Right renal pelvis (tissue), 4 donors: ENCODE results near the gene LRRC9. TPM values are rescaled to one million over a fixed set of nuclear protein-coding genes. Genes with fewer than 3 reads are reported as not detected.
"Not testable (repeated sequence)": the region's sequence is repeated elsewhere in the genome, so short reads cannot be mapped to it uniquely, and the experiment has no call there.

Experiments used
- DNase-seq, 4 donors: peaks; one replicate each; pipeline ENCODE4 v3.0.0-alpha.2; 2013; ENCODE audit warnings: low read depth in 4 of 4, low spot score in 3 of 4, missing footprints in 1 of 4
- polyA plus RNA-seq, 4 donors: library from polyadenylated mRNA; unstranded; fragments of 120-200 nt; gene quantifications; one replicate each; pipeline ENCODE4 v1.2.1, GENCODE V29; 2013; ENCODE audit not compliant: insufficient read length in 4 of 4

LRRC9 gene
- polyA plus RNA-seq, 4 donors, result 1.4 to 2.9 (median 1.8) TPM

DNA sequence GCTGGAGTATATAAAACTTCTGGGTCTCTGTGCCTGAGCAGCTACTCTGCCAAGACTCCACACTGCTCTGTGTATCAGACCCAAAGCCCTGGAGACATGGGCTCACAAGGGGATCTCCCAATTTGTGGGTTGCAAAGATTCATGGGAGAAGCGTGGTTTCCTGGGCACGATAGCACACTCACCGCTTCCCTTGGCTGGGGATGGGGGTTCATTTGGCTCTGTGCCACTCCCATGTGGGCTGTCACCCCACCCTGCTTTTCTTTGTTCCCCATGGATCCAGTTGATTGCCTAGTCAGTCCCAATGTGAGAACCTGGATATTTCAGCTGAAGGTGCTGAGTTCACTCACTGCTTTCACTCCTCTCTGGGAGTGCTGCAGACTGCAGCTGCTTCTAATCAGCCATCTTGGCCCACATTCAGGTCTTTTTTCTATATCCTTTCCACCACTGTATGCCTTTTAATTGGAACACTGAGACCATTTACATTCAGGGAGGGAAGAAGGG, 131.8 kb downstream of the LRRC9 start:
- peak in 2 of 4 donors; percentile 11 to 31 for DNase-seq

GRCh38 chr14:60058087-60058486, 138.1 kb downstream of the LRRC9 start:
- DNase-seq, result no peak

GRCh38 chr14:60061371-60061770, 141.4 kb downstream of the LRRC9 start:
- DNase-seq, result no peak

DNA sequence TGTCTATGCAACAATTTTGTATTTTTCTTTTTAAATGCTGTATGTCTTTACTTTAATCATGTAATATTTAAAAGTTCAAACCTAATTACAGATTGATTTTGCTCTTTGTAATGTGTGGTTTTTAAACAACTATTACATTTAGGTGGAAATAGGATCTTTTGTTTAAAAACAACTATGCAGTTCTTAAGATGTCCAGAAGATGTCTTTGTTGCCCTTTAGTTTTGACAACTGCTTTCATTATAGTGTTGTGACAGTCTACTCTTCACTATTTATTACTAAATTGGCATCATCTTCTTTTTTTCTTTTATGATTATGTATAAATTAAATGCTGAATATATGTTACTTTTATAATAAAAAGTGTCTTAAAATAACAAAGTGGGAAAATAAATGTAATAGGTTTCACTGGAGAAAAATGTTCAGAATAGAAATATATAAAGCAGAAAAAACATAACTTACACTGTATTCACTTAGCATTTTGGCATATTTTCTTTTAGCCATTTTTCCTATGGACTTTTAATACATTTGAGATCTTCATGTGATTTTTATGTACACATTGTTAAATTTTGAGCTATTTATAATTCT, 144.6 kb downstream of the LRRC9 start:
- peak in 1 of 4 donors; percentile 9 for DNase-seq

GRCh38 chr14:60067882-60068281, 147.9 kb downstream of the LRRC9 start:
- DNase-seq, result no peak

GRCh38 chr14:60079723-60080122, 159.8 kb downstream of the LRRC9 start:
- DNase-seq, result no peak

GRCh38 chr14:60085085-60085484, 165.1 kb downstream of the LRRC9 start:
- DNase-seq, result no peak

GRCh38 chr14:60085693-60086092, 165.7 kb downstream of the LRRC9 start:
- no peak for DNase-seq

DNA sequence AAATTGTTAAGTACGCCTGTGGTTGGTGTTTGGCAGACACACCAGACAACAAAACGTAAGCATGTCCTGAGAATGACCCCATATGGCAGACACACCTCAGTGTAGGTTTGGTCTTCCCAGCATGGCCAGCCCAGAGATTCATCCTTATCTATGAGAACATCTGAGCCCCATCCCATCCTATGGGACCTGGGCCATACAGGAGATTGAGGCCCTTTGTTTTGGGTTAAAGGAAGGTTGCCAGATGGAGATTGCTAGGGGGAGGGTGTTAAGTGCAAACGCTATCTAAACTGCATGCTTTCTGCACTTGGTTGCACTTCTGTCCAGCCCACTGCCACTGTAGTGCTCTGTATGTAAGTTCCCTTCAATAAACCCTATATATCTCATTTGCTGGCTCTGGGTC, 167.7 kb downstream of the LRRC9 start:
- DNase-seq, result no peak

GRCh38 chr14:60089221-60089620, 169.3 kb downstream of the LRRC9 start:
- DNase-seq, result no peak

- peak; percentile 69 to 78 (median 74) for DNase-seq
Measured at GRCh38 chr14:60090864-60091519, 171.0 kb downstream of the LRRC9 start.

- peak; percentile 98 to 99 (median 99) for DNase-seq
Measured at GRCh38 chr14:60091550-60092525, 171.9 kb downstream of the LRRC9 start, which contains the start of gene PCNX4. Gene PCNX4, plus strand, starts transcription at chr14:60091923. Its CDS starts 15,716 bp downstream, at chr14:60107639.

GRCh38 chr14:60092526-60092920, 172.6 kb downstream of the LRRC9 start:
- DNase-seq, result peak in 1 of 4 donors; percentile 33

DNA sequence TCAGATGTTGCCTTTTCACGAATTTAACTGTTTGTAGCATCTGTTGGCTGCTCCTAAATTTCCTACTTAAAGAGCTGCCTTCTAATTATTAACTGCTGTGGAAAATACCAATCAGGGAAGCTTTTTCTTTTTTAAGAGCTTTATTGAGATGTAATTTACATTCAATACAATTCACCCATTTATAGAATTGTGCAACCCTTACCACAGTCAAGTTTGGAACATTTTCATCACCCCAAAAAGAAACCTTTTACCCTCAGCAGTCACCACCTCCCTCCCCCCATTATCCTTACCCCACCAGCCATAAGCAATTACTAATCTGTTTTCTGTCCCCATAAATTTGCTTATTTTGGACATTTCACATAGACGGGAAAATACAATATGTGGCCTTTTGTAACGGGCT, 173.1 kb downstream of the LRRC9 start:
- DNase-seq, result no peak

DNA sequence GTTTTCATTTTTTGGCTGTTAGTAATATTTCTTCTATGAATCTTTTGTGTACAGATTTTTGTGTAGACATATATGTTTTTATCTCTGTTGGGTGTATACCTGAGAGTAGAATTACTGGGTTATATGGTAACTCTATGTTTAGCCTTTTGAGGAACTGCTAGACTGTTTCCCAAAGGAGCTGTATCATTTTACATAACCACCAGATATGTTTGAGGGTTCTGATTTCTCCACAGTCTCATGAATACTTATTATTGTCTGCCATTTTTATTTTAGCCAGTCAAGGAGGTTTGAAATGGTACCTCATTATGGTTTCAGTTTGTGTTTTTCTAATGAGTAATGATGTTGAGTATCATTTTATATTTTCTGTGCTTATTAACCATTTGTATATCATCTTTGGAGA, 173.7 kb downstream of the LRRC9 start:
- no peak for DNase-seq

DNA sequence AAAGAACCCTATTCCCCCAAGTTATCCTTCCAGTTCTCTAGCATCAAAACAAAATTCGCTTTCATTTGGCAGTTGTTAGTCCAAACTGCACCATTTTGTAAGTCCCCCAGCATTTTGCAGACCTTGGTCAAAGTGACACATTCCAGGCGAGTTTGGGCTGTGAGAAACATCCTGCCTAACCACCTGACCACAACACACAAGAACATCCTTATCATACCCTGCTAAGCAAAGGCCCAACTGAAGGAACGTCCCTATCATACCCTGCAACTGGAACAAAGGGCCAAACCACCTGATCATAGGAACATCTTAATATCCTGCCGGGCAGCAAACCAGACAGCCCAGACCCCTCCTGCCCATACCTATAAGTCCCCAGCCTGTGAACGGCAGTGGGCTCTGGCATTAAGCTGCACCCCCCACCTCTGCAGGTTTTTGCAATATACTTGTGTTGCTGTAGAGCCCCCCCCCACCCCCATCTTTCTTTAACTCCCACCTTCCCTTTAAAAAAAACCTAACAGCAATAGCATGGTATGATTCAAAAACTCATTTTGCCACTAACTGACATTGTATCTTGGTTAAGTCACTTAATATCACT, 174.5 kb downstream of the LRRC9 start:
- DNase-seq, result no peak

DNA sequence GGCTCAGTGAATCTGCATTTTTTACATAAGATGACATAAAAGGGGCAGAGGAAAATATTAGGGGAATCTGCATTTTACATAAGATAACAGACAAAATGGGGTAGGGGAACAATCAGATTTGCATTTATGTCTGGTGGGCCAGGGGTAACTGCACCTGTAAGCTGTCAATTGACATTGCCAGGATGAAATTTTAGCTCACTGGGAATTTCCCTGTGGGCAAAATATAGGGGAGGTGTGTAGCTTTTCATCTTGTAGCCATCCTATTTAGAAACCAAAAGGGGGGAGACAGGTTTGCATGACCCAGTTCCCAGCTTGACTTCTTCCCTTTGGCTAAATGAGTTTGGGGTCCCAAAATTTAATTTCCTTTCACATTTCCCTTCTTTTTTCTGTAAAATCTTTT, 175.3 kb downstream of the LRRC9 start:
- DNase-seq, result no peak

GRCh38 chr14:60095781-60096450, 176.0 kb downstream of the LRRC9 start:
- DNase-seq, result no peak

DNA sequence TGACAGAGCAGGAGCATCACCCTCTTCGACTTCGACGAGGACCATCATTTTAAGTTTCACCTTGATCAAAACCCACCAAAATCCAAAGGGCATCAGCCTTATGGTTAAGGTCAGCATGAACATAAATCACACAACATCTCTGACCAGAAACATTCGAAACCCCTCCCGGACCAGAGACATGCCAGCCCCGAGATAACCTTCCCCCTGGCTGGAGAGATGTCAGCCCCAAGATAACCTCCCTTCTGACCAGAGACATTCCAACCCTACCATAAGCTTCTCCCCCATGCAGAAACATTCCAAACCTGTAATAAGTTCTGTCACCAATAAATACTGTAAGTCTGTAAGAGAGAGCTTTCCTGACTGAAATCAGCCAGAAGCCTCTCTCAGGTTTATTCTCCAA, 178.0 kb downstream of the LRRC9 start:
- DNase-seq, result no peak

DNA sequence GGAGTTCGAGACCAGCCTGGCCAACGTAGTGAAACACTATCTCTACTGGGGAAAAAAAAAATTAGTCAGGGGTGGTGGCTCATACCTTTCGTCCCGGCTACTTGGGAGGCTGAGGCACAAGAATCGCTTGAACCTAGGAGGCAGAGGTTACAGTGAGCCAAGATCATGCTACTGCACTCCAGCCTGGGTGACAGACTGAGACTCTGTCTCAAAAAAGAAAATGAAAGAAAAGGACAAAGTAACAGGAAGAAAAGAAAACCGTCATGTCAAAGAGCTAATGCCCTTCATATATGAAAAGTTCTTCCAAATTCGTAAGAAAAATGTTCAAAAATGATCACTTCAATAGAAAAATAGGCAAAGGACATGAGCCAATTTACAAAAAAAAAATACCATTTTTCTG, 179.9 kb downstream of the LRRC9 start:
- not testable (repeated sequence) for DNase-seq
